GM23338 (cell line): Measurements from ENCODE around the gene MEIOB. TPM values are rescaled to one million over a fixed set of nuclear protein-coding genes. Genes with fewer than 3 reads are reported as not detected.

ENCODE experiments used
- ATAC-seq: fragments of 200-7000 bp; cut with Tn5 transposase; 3 replicates; pipeline ENCODE4 v1.9.1; 2020
- DNase-seq: peaks from one replicate; pipeline ENCODE4 v3.0.0-alpha.2; 2015; ENCODE audit warnings: low spot score
- H2AFZ ChIP-seq: fragments of 200-600 bp; sonication (generic); 2 replicates; pipeline ENCODE4 v1.8.0; 2016; ENCODE audit warnings: antibody characterized with exemption, mild to moderate bottlenecking, moderate library complexity
- H3F3A ChIP-seq: fragments of 200-600 bp; sonication (generic); replicated peaks from 2 replicates; pipeline ENCODE4 v1.8.0; 2017; ENCODE audit warnings: antibody characterized with exemption, mixed run types, low read depth
- H3K27ac ChIP-seq: fragments of 200-600 bp; sonication (generic); 2 replicates; pipeline ENCODE4 v1.6.1; 2016; ENCODE audit warnings: low read depth
- H3K27me3 ChIP-seq: fragments of 200-600 bp; sonication (generic); 2 replicates; pipeline ENCODE4 v1.8.0; 2016; ENCODE audit warnings: mild to moderate bottlenecking, mixed run types, moderate library complexity; ENCODE audit not compliant: insufficient read depth
- H3K36me3 ChIP-seq: fragments of 200-600 bp; sonication (generic); 2 replicates; pipeline ENCODE4 v1.8.0; 2016; ENCODE audit warnings: mild to moderate bottlenecking; ENCODE audit not compliant: insufficient read depth
- H3K4me1 ChIP-seq: fragments of 200-600 bp; sonication (generic); 2 replicates; pipeline ENCODE4 v1.8.0; 2016; ENCODE audit warnings: mild to moderate bottlenecking, moderate library complexity; ENCODE audit not compliant: insufficient read depth
- H3K4me2 ChIP-seq: fragments of 200-600 bp; sonication (generic); 2 replicates; pipeline ENCODE4 v1.7.1; 2017; ENCODE audit warnings: mixed run types
- H3K4me3 ChIP-seq: fragments of 200-600 bp; sonication (generic); 2 replicates; pipeline ENCODE4 v1.6.1; 2016; ENCODE audit warnings: mixed run types
- H3K79me2 ChIP-seq: fragments of 200-600 bp; sonication (generic); replicated peaks from 2 replicates; pipeline ENCODE4 v1.8.0; 2017; ENCODE audit warnings: mild to moderate bottlenecking; ENCODE audit not compliant: insufficient read depth
- H3K9me2 ChIP-seq: fragments of 200-600 bp; sonication (generic); 2 replicates; pipeline ENCODE4 v1.8.0; 2017; ENCODE audit not compliant: insufficient read depth
- H4K20me1 ChIP-seq: fragments of 200-600 bp; sonication (generic); replicated peaks from 2 replicates; pipeline ENCODE4 v1.8.0; 2017; ENCODE audit warnings: mild to moderate bottlenecking; ENCODE audit not compliant: insufficient read depth
- H3K27ac Mint-ChIP-seq: 2 replicates; pipeline ENCODE4 v1.8.0; 2020; ENCODE audit warnings: inconsistent platforms, mild to moderate bottlenecking, moderate library complexity, mixed read lengths
- H3K27me3 Mint-ChIP-seq: 3 replicates; pipeline ENCODE4 v1.8.0; 2022; ENCODE audit warnings: low read depth, mild to moderate bottlenecking, moderate library complexity, mixed read lengths, inconsistent platforms; ENCODE audit not compliant: insufficient read depth, poor library complexity
- H3K36me3 Mint-ChIP-seq: 3 replicates; pipeline ENCODE4 v1.8.0; 2021; ENCODE audit warnings: low read depth, mild to moderate bottlenecking, inconsistent platforms, moderate library complexity, mixed read lengths
- H3K4me1 Mint-ChIP-seq: 3 replicates; pipeline ENCODE4 v1.8.0; 2020; ENCODE audit warnings: mild to moderate bottlenecking, inconsistent platforms, mixed read lengths
- H3K4me3 Mint-ChIP-seq: 3 replicates; pipeline ENCODE4 v1.8.0; 2021; ENCODE audit warnings: moderate library complexity, mild to moderate bottlenecking, inconsistent platforms, mixed read lengths
- H3K9me3 Mint-ChIP-seq: 3 replicates; pipeline ENCODE4 v1.8.0; 2020; ENCODE audit warnings: moderate library complexity, mild to moderate bottlenecking, inconsistent platforms, mixed read lengths
- CREB1 ChIP-seq: fragments of 250-450 bp; sonication (Bioruptor Pico); IDR thresholded peaks from 2 replicates; pipeline ENCODE4 v1.5.0; 2020; ENCODE audit warnings: low read depth, mild to moderate bottlenecking, moderate library complexity
- CTCF ChIP-seq, 2 experiments: fragments of 200-600 bp in 1 of 2; sonication (generic) in 1 of 2; conservative IDR thresholded peaks; 2 replicates each; pipeline versions ENCODE4 v1.5.1 to v1.6.1; 2016 to 2017; ENCODE audit warnings: antibody characterized with exemption in 2 of 2, low read depth in 2 of 2, mild to moderate bottlenecking in 2 of 2, moderate library complexity in 1 of 2
- ETS1 ChIP-seq: IDR thresholded peaks from 2 replicates; pipeline ENCODE4 v1.6.1; 2016; ENCODE audit warnings: antibody characterized with exemption
- EZH2 ChIP-seq: fragments of 200-600 bp; sonication (generic); IDR thresholded peaks from one replicate; pipeline ENCODE4 v1.8.0; 2017; ENCODE audit warnings: antibody characterized with exemption, mild to moderate bottlenecking, low read depth; ENCODE audit not compliant: unreplicated experiment
- EZH2phosphoT487 ChIP-seq: fragments of 200-600 bp; sonication (generic); IDR thresholded peaks from one replicate; pipeline ENCODE4 v1.8.1; 2018; ENCODE audit warnings: antibody characterized with exemption; ENCODE audit not compliant: unreplicated experiment
- JUNB ChIP-seq: IDR thresholded peaks from one replicate; pipeline ENCODE4 v1.6.1; 2016; ENCODE audit warnings: antibody characterized with exemption; ENCODE audit not compliant: unreplicated experiment
- NANOG ChIP-seq: IDR thresholded peaks from 2 replicates; pipeline ENCODE4 v1.6.1; 2016; ENCODE audit warnings: antibody characterized with exemption, borderline replicate concordance
- POLR2AphosphoS5 ChIP-seq: IDR thresholded peaks from 2 replicates; pipeline ENCODE4 v1.6.1; 2016; ENCODE audit warnings: antibody characterized with exemption, low read depth
- REST ChIP-seq: IDR thresholded peaks from one replicate; pipeline ENCODE4 v1.6.1; 2018; ENCODE audit warnings: antibody characterized with exemption; ENCODE audit not compliant: unreplicated experiment
- STAT1 ChIP-seq: IDR thresholded peaks from one replicate; pipeline ENCODE4 v1.6.1; 2016; ENCODE audit warnings: antibody characterized with exemption; ENCODE audit not compliant: unreplicated experiment
- ZNF114 ChIP-seq: fragments of 250-450 bp; sonication (Bioruptor Pico); IDR thresholded peaks from 2 replicates; pipeline ENCODE4 v1.5.0; 2020; ENCODE audit warnings: mild to moderate bottlenecking, moderate library complexity
- ZNF331 ChIP-seq: fragments of 250-450 bp; sonication (Bioruptor Pico); IDR thresholded peaks from 2 replicates; pipeline ENCODE4 v1.5.0; 2020; ENCODE audit warnings: low read depth, mild to moderate bottlenecking, moderate library complexity
- ZNF462 ChIP-seq: fragments of 250-450 bp; sonication (Bioruptor Pico); IDR thresholded peaks from 2 replicates; pipeline ENCODE4 v1.5.0; 2020; ENCODE audit warnings: mild to moderate bottlenecking, moderate library complexity
- polyA plus RNA-seq: library from polyadenylated mRNA; unstranded; fragments of >200 nt; fragmentation: Nextera tagmentation; extraction: Ambion mirVana; gene quantifications from 2 replicates; pipeline ENCODE4 v1.2.1, GENCODE V29; 2016
- total RNA-seq: library from RNA; depleted of rRNA; stranded (reverse); fragments of >200 nt; shearing (Covaris generic); gene quantifications from 2 replicates; pipeline ENCODE4 v1.2.3, GENCODE V29; 2014

The MEIOB gene
- total and polyA plus RNA-seq, 2 experiments from 2014 or later, result 7.3 to 8.7 TPM

DNA sequence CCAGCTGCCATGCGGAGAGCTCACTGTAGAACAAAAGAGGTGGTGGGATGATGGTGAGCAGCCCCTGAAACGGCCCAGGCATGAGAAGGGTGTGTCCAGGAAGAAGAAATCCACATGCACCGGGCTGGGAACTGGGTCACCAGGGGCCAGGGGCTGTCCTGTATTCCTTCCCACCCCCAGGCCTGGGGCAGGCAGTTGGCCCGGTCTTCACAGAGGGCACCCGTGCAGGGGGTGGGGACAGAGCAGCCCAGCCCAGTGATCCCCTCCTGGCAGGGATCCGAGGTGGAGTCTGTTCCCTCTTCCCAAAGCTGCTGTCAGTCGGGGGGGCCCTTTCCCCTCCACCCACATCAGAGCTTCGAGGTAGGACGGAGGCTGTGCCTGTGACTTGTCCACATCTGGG lies 37.0 kb upstream of the MEIOB start:
- peaks cover 12% of the 10 kb centered on the region for H3K27me3 Mint-ChIP-seq
- no peak for TF ChIP-seq EZH2
- no peak for TF ChIP-seq EZH2phosphoT487
- no peak for TF ChIP-seq ZNF331 (CRISPR knock-in tag)
- no peak for TF ChIP-seq ETS1
- no peak for TF ChIP-seq STAT1
- no peak for TF ChIP-seq POLR2AphosphoS5
- TF ChIP-seq ZNF462 (CRISPR knock-in tag), result no peak
- TF ChIP-seq ZNF114 (CRISPR knock-in tag), result no peak
- TF ChIP-seq NANOG, result no peak
- no peak for TF ChIP-seq REST
- TF ChIP-seq CTCF (conservative IDR thresholded peaks at IDR 0.05; ENCODE audit: low read depth in 2 of 2), result no peak
- no peak for TF ChIP-seq JUNB
- no peak for TF ChIP-seq CREB1
- Histone ChIP-seq H4K20me1 (no peaks in the 10 kb centered on the region), H2AFZ (no peak overlapping the region), H3K9me2 (no peaks in the 10 kb centered on the region), H3K4me3 (no peak overlapping the region), H3F3A (no peaks in the 10 kb centered on the region), H3K36me3 (no peaks in the 10 kb centered on the region), H3K4me1 (peaks cover 3% of the 10 kb centered on the region; the same call in 1 of the 2 replicates), H3K4me2 (no peak overlapping the region), H3K79me2 (no peaks in the 10 kb centered on the region), H3K27ac (no peak overlapping the region), H3K27me3 (no peaks in the 10 kb centered on the region)
- H3K27ac Mint-ChIP-seq, result no peak overlapping the region
- peaks cover 12% of the 10 kb centered on the region; the same call in 1 of the 3 replicates for H3K4me1 Mint-ChIP-seq
- no peak overlapping the region for H3K4me3 Mint-ChIP-seq
- no peaks in the 10 kb centered on the region for H3K9me3 Mint-ChIP-seq
- DNase-seq, result no peak
- ATAC-seq, result no peak
- H3K36me3 Mint-ChIP-seq, result no peaks in the 10 kb centered on the region
